K562 (cell line): ENCODE data around the gene PUM1. TPM values are rescaled to one million over a fixed set of nuclear protein-coding genes. Genes with fewer than 3 reads are reported as not detected.
A peak's percentile ranks its signal among the peaks of the same experiment; 100 is the strongest.

ENCODE experiments used
- CREBBP ChIP-seq: IDR thresholded peaks from one replicate; pipeline ENCODE4 v1.6.1; 2012; ENCODE audit warnings: low read depth, mild to moderate bottlenecking, control low read depth, inconsistent platforms, low read length
- EZH2 ChIP-seq: IDR thresholded peaks from 2 replicates; pipeline ENCODE4 v1.6.1; 2012; ENCODE audit warnings: low read depth, mild to moderate bottlenecking, inconsistent platforms, low read length, borderline replicate concordance
- FOXK1 ChIP-seq: sonication (generic); formaldehyde crosslinking; IDR thresholded peaks from 2 replicates; pipeline ENCODE4 v1.8.0; 2022; ENCODE audit warnings: missing genetic modification reagents, mild to moderate bottlenecking, borderline replicate concordance
- HEY1 ChIP-seq: fragments of 250-450 bp; sonication (Bioruptor Pico); IDR thresholded peaks from 2 replicates; pipeline ENCODE4 v1.5.0; 2020; ENCODE audit warnings: mild to moderate bottlenecking, moderate library complexity, borderline replicate concordance
- NCOR1 ChIP-seq: fragments of 450-650 bp; IDR thresholded peaks from 2 replicates; pipeline ENCODE4 v1.6.1; 2016; ENCODE audit warnings: mild to moderate bottlenecking, moderate library complexity
- NFIC ChIP-seq: fragments of 450-650 bp; IDR thresholded peaks from 2 replicates; pipeline ENCODE4 v1.6.1; 2017; ENCODE audit warnings: mild to moderate bottlenecking, inconsistent platforms
- RBM17 ChIP-seq: fragments of 200-400 bp; formaldehyde crosslinking; IDR thresholded peaks from 2 replicates; pipeline ENCODE4 v1.6.1; 2017; ENCODE audit warnings: low read depth, mild to moderate bottlenecking, low read length, borderline replicate concordance
- SIN3A ChIP-seq, 2 experiments: fragments of 150-350 bp in 1 of 2; IDR thresholded peaks; 2 replicates each; pipeline ENCODE4 v1.6.1; 2011 to 2016; ENCODE audit warnings: borderline replicate concordance in 2 of 2, low read depth in 2 of 2, low read length in 2 of 2, mild to moderate bottlenecking in 2 of 2, moderate library complexity in 2 of 2; ENCODE audit not compliant: control insufficient read depth in 1 of 2
- TAF1 ChIP-seq: IDR thresholded peaks from 2 replicates; pipeline ENCODE4 v1.6.1; 2011; ENCODE audit warnings: mild to moderate bottlenecking, low read length, moderate library complexity; ENCODE audit not compliant: insufficient read depth, control insufficient read depth, severe bottlenecking; ENCODE audit errors: extremely low read depth
- ZNF561 ChIP-seq: fragments of 450-650 bp; formaldehyde crosslinking; conservative IDR thresholded peaks from 2 replicates; pipeline ENCODE4 v1.4.0; 2020; ENCODE audit warnings: mild to moderate bottlenecking, moderate library complexity
- polyA plus RNA-seq, 8 experiments: library from polyadenylated mRNA; depleted of rRNA in 4 of 8; stranded (reverse) in 5 of 8; unstranded in 3 of 8; fragments of >200 nt; fragmentation: Nextera tagmentation in 2 of 8; fragmentation: Illumina TruSeq in 1 of 8; extraction: Ambion mirVana in 2 of 8; extraction: Trizol in 1 of 8; gene quantifications; 2 replicates each; pipeline versions ENCODE4 v1.2.1 to v1.2.3, GENCODE V29; 2011 to 2014; ENCODE audit warnings: inconsistent platforms in 1 of 8, missing spikeins in 1 of 8
- total RNA-seq, 7 experiments: library from RNA; depleted of rRNA in 6 of 7; stranded (reverse); fragments of >200 nt in 6 of 7; fragmentation: Illumina TruSeq in 2 of 7; extraction: Trizol in 2 of 7; gene quantifications; 2 replicates each; pipeline versions ENCODE4 v1.2.1 to v1.2.3, GENCODE V29; 2011 to 2021; ENCODE audit warnings: low replicate concordance in 1 of 7
- TF ChIP-seq, protein P1 (sequence below), 2 experiments: fragments of 450-650 bp; formaldehyde crosslinking in 1 of 2; IDR thresholded peaks; 2 replicates each; pipeline versions ENCODE4 v1.4.0 to v1.6.1; 2014 to 2020; ENCODE audit warnings: mild to moderate bottlenecking in 2 of 2, borderline replicate concordance in 1 of 2, low read depth in 1 of 2
- TF ChIP-seq, protein P2 (sequence below): sonication (generic); formaldehyde crosslinking; IDR thresholded peaks from 2 replicates; pipeline ENCODE4 v1.8.1; 2023; ENCODE audit warnings: missing genetic modification reagents, mild to moderate bottlenecking, borderline replicate concordance

Gene PUM1
- total and polyA plus RNA-seq, 9 of the 15 experiments (the other 6 are each of a cell fraction or from before 2014, with no cell fraction given) = 37.7 to 104 (median 55.7) TPM

DNA sequence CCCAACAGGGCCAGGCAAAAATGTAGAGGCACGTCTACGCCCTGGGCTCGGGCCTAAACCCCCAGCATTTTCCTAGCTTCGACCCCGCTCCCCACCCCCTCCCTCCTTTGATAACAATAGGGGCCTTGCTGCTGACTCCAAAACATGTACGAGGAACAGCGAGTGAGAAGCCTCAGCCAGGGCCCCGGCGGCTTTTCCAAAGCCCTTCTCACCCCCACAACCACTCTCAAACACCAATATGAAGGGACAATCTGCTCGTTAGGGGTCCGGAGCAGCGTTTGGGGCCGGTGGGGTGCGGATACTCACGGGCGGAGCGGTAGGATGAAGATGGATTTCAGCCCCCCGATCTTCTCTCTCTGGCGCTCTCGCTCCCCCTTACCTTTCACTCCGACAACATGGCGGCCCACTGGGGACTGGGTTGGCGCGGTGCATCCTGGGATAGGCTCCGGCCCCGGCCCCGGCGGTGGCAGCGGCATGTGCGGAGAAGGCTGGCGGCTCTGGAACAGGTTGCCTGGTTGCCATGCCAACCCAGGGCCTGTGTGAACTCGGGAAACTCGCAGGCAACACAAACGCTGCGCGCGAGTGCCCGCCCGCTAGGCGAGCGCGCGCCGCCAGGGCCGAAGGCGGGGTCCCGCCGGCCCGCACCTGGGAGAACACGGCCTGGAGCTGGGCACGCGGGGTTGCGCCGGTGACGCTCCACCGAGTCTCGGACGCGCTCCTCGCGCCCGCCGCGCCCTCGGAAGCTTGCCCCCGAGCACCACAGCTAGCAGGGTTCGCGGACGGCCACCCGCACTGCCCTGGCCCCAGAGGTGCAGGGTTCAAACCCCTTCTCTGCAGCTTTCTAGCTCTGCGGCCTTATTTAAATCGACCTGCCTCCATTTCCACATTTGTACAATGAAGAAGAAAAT lies at the start of gene PUM1 (continued):
- 0 out of 2 replicates have a peak, but pooled peaks have one; percentile 37 for TF ChIP-seq FOXK1 (CRISPR knock-in tag)
- TF ChIP-seq, protein P1, sequence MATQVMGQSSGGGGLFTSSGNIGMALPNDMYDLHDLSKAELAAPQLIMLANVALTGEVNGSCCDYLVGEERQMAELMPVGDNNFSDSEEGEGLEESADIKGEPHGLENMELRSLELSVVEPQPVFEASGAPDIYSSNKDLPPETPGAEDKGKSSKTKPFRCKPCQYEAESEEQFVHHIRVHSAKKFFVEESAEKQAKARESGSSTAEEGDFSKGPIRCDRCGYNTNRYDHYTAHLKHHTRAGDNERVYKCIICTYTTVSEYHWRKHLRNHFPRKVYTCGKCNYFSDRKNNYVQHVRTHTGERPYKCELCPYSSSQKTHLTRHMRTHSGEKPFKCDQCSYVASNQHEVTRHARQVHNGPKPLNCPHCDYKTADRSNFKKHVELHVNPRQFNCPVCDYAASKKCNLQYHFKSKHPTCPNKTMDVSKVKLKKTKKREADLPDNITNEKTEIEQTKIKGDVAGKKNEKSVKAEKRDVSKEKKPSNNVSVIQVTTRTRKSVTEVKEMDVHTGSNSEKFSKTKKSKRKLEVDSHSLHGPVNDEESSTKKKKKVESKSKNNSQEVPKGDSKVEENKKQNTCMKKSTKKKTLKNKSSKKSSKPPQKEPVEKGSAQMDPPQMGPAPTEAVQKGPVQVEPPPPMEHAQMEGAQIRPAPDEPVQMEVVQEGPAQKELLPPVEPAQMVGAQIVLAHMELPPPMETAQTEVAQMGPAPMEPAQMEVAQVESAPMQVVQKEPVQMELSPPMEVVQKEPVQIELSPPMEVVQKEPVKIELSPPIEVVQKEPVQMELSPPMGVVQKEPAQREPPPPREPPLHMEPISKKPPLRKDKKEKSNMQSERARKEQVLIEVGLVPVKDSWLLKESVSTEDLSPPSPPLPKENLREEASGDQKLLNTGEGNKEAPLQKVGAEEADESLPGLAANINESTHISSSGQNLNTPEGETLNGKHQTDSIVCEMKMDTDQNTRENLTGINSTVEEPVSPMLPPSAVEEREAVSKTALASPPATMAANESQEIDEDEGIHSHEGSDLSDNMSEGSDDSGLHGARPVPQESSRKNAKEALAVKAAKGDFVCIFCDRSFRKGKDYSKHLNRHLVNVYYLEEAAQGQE (IDR thresholded peaks at IDR 0.05; ENCODE audit: borderline replicate concordance) = peak; percentile 45
- TF ChIP-seq, protein P1 (CRISPR knock-in tag; IDR thresholded peaks at IDR 0.05; ENCODE audit: low read depth) = peak; percentile 78; the same call in 1 of the 2 replicates
- TF ChIP-seq SIN3A (IDR thresholded peaks at IDR 0.05; ENCODE audit: borderline replicate concordance in 2 of 2, control insufficient read depth in 1 of 2, low read depth in 2 of 2, low read length in 2 of 2) = peak; percentile 48 to 70; a peak in 2 of 4 replicates
- peak; percentile 45 for TF ChIP-seq NCOR1
- TF ChIP-seq CREBBP = no peak
- TF ChIP-seq NFIC = peak; percentile 42; the same call in 1 of the 2 replicates
- peak; percentile 92 for TF ChIP-seq TAF1
- TF ChIP-seq, protein P2, sequence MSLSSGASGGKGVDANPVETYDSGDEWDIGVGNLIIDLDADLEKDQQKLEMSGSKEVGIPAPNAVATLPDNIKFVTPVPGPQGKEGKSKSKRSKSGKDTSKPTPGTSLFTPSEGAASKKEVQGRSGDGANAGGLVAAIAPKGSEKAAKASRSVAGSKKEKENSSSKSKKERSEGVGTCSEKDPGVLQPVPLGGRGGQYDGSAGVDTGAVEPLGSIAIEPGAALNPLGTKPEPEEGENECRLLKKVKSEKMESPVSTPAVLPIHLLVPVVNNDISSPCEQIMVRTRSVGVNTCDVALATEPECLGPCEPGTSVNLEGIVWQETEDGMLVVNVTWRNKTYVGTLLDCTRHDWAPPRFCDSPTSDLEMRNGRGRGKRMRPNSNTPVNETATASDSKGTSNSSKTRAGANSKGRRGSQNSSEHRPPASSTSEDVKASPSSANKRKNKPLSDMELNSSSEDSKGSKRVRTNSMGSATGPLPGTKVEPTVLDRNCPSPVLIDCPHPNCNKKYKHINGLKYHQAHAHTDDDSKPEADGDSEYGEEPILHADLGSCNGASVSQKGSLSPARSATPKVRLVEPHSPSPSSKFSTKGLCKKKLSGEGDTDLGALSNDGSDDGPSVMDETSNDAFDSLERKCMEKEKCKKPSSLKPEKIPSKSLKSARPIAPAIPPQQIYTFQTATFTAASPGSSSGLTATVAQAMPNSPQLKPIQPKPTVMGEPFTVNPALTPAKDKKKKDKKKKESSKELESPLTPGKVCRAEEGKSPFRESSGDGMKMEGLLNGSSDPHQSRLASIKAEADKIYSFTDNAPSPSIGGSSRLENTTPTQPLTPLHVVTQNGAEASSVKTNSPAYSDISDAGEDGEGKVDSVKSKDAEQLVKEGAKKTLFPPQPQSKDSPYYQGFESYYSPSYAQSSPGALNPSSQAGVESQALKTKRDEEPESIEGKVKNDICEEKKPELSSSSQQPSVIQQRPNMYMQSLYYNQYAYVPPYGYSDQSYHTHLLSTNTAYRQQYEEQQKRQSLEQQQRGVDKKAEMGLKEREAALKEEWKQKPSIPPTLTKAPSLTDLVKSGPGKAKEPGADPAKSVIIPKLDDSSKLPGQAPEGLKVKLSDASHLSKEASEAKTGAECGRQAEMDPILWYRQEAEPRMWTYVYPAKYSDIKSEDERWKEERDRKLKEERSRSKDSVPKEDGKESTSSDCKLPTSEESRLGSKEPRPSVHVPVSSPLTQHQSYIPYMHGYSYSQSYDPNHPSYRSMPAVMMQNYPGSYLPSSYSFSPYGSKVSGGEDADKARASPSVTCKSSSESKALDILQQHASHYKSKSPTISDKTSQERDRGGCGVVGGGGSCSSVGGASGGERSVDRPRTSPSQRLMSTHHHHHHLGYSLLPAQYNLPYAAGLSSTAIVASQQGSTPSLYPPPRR (CRISPR knock-in tag) = no peak
- TF ChIP-seq RBM17 = no peak
- no peak for TF ChIP-seq EZH2
- no peak for TF ChIP-seq HEY1 (CRISPR knock-in tag)
- TF ChIP-seq ZNF561 (CRISPR knock-in tag) = no peak
